ENCODE results near the gene ESRRA. TPM values are rescaled to one million over a fixed set of nuclear protein-coding genes. Genes with fewer than 3 reads are reported as not detected.
A peak's percentile ranks its signal among the peaks of the same experiment; 100 is the strongest.

ESRRA gene
- total RNA-seq, 3 donors from 2014 or later (not counting 1 experiment from before 2014, with no cell fraction given), result 47.1 to 51.3 (median 50.0) TPM

DNA sequence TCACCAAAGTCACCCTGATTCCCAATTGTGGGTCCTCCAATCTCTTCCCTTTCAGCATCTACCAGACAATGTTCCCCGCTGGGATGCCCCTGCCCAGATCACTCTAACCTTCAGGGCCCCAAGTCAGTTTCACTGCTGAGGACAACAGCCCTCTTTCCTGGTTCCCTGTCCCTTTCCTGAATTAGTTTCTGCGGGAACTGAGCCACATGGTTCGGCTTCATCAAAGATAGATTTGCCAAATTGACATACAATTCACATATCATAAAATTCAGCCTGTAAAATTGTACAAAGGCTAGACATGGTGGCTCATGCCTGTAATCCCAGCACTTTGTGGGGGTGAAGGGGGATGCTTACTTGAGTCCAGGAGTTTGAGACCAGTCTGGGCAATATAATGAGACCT, 22.7 kb downstream of the ESRRA start:
- Histone ChIP-seq H3K36me3 (ENCODE audit: control insufficient read depth, insufficient read depth, low read length) (no peaks in the 10 kb centered on the region), H3K4me3 (ENCODE audit: low read length) (no peak overlapping the region), H3K9me3 (ENCODE audit: control insufficient read depth, insufficient read depth, low read length) (no peaks in the 10 kb centered on the region), H3K27me3 (ENCODE audit: control insufficient read depth, insufficient read depth, low read length) (no peaks in the 10 kb centered on the region), H3K4me1 (ENCODE audit: control insufficient read depth, insufficient read depth, low read length) (peaks cover 28% of the 10 kb centered on the region), H3K27ac (ENCODE audit: low read length) (no peak overlapping the region)
- TF ChIP-seq, protein P1, sequence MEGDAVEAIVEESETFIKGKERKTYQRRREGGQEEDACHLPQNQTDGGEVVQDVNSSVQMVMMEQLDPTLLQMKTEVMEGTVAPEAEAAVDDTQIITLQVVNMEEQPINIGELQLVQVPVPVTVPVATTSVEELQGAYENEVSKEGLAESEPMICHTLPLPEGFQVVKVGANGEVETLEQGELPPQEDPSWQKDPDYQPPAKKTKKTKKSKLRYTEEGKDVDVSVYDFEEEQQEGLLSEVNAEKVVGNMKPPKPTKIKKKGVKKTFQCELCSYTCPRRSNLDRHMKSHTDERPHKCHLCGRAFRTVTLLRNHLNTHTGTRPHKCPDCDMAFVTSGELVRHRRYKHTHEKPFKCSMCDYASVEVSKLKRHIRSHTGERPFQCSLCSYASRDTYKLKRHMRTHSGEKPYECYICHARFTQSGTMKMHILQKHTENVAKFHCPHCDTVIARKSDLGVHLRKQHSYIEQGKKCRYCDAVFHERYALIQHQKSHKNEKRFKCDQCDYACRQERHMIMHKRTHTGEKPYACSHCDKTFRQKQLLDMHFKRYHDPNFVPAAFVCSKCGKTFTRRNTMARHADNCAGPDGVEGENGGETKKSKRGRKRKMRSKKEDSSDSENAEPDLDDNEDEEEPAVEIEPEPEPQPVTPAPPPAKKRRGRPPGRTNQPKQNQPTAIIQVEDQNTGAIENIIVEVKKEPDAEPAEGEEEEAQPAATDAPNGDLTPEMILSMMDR (IDR thresholded peaks at IDR 0.05), result no peak
- H3K9me3 Mint-ChIP-seq, result no peaks in the 10 kb centered on the region
- H3K36me3 Mint-ChIP-seq, result no peaks in the 10 kb centered on the region
- no peak overlapping the region for H3K4me3 Mint-ChIP-seq
- no peak for DNase-seq
- H3K4me1 Mint-ChIP-seq, result peaks cover 13 to 28% of the 10 kb centered on the region in 2 donors
- WGBS (ENCODE audit: insufficient coverage), result 98% methylated on average over 3 of the region's 3 CpGs
- H3K27me3 Mint-ChIP-seq (ENCODE audit: low read depth in 2 of 2), result no peaks in the 10 kb centered on the region
- no peak for ATAC-seq
- intact Hi-C loops (cut with micrococcal nuclease), result no loop called here
- peak overlapping the region in 1 of 2 donors; percentile 41 for H3K27ac Mint-ChIP-seq

DNA sequence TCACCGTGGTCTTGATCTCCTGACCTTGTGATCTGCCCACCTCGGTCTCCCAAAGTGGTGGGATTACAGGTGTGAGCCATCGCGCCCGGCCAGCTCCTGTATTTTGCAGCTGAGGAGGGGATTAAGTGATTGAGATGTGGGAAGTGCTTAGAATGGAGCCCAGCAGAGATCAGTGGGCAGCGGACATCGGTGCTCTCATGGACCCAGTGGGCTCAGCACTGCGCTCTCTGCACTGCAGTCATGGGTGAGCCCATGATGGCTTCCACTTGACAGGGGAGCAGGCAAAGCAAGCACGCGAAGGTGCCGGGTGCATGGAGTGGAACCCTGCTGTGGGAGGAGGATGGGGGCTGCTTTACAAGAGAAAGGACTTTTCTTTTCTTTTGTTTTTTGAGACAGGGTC, 25.6 kb downstream of the ESRRA start:
- no peaks in the 10 kb centered on the region for H3K9me3 Mint-ChIP-seq
- H3K4me1 ChIP-seq (ENCODE audit: control insufficient read depth, insufficient read depth, low read length), result peaks cover 40% of the 10 kb centered on the region
- no peak overlapping the region for H3K27ac ChIP-seq (ENCODE audit: low read length)
- no peak for ATAC-seq
- no peaks in the 10 kb centered on the region for H3K27me3 ChIP-seq (ENCODE audit: control insufficient read depth, insufficient read depth, low read length)
- H3K27ac Mint-ChIP-seq, result peak overlapping the region; percentile 81 to 82
- no peaks in the 10 kb centered on the region for H3K27me3 Mint-ChIP-seq (ENCODE audit: low read depth in 2 of 2)
- WGBS (ENCODE audit: insufficient coverage), result 94% methylated on average over 11 of the region's 11 CpGs
- TF ChIP-seq, protein P1 (IDR thresholded peaks at IDR 0.05), result no peak
- peaks cover 13 to 35% of the 10 kb centered on the region in 2 donors for H3K4me1 Mint-ChIP-seq
- no peaks in the 10 kb centered on the region for H3K9me3 ChIP-seq (ENCODE audit: control insufficient read depth, insufficient read depth, low read length)
- H3K4me3 Mint-ChIP-seq, result no peak overlapping the region
- no peak for DNase-seq
- H3K4me3 ChIP-seq (ENCODE audit: low read length), result no peak overlapping the region
- H3K36me3 ChIP-seq (ENCODE audit: control insufficient read depth, insufficient read depth, low read length), result no peaks in the 10 kb centered on the region
- intact Hi-C loops (cut with micrococcal nuclease), result loop anchor here (1.0 kb wide), 1 partner anchor 13 kb away; the partner anchor contains the start of gene PRDX5
- no peaks in the 10 kb centered on the region for H3K36me3 Mint-ChIP-seq

DNA sequence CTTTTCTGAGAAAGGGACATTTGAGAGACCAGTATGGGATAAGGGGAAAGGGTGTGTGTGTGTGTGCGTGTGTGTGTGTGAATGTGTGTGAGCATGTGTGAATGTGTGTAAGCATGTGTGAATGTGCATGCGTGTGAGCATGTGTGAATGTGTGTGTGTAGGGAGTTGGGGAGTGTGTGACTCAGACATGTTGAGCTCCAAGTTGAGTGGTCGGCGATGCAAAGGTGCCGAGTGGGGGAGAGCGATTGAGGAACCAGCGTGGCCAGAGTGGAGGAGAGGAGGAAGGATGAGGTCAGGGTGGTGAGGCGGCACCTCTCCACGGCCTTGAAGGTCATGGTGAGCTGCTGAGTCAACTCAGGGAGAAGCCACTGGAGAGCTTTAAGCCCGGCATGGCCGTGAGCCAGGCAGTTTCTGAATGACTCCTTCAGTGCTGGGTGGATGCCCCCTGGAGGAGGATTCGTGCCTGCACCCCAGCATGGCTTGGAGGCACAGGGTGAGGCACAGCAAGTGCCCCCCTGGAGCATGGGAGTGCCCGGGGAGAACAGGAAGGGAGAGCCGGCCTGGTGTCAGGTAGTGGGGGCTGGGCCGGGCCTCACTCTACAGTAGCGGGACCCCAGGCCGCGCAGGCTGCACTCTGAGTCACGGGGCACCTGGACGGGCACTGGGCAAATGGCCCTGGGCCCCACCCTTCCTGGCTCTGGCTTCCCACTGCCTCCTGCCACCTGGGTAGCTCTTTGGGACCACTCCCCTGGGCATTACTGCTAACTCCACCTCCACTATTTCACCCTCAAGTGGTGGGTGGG, 26.4 kb downstream of the ESRRA start:
- H3K27ac ChIP-seq (ENCODE audit: low read length), result peak overlapping the region; percentile 49
- H3K27me3 ChIP-seq (ENCODE audit: control insufficient read depth, insufficient read depth, low read length), result no peaks in the 10 kb centered on the region
- Mint-ChIP-seq H3K27ac (peak overlapping the region; percentile 81 to 82), H3K27me3 (ENCODE audit: low read depth in 2 of 2) (no peaks in the 10 kb centered on the region), H3K9me3 (no peaks in the 10 kb centered on the region), H3K4me1 (peaks cover 13 to 35% of the 10 kb centered on the region in 2 donors), H3K36me3 (no peaks in the 10 kb centered on the region), H3K4me3 (peak overlapping the region; percentile 76)
- no peaks in the 10 kb centered on the region for H3K36me3 ChIP-seq (ENCODE audit: control insufficient read depth, insufficient read depth, low read length)
- 10% methylated on average over 20 of the region's 20 CpGs for WGBS (ENCODE audit: insufficient coverage)
- no peaks in the 10 kb centered on the region for H3K9me3 ChIP-seq (ENCODE audit: control insufficient read depth, insufficient read depth, low read length)
- DNase-seq, result peak; percentile 76 to 84
- no peak overlapping the region for H3K4me3 ChIP-seq (ENCODE audit: low read length)
- TF ChIP-seq, protein P1 (IDR thresholded peaks at IDR 0.05), result peak; percentile 75
- intact Hi-C loops (cut with micrococcal nuclease), result loop anchor here (1.0 kb wide), 1 partner anchor 13 kb away; the partner anchor contains the start of gene PRDX5
- ATAC-seq, result peak; percentile 88 to 96 (median 92)
- peaks cover 40% of the 10 kb centered on the region for H3K4me1 ChIP-seq (ENCODE audit: control insufficient read depth, insufficient read depth, low read length)
